Heart left ventricle (tissue), 13 donors: ENCODE measurements around the gene EXOSC10.

Experiments
- POLR2A ChIP-seq, 2 donors: fragments of 450-650 bp; IDR thresholded peaks; one replicate each; pipeline ENCODE4 v1.6.1; 2017; ENCODE audit warnings: antibody characterized with exemption in 2 of 2, mild to moderate bottlenecking in 2 of 2, moderate library complexity in 2 of 2
- TF ChIP-seq, protein P1 (sequence below), 12 donors: fragments of 200-600 bp; sonication (generic) in 4 of 12; IDR thresholded peaks; one replicate each; pipeline versions ENCODE4 v1.5.0 to v1.8.0; 2018 to 2022; ENCODE audit warnings: antibody characterized with exemption in 12 of 12, mild to moderate bottlenecking in 5 of 12
- donor health status: ischemic (EF 13 %, LVEDD 7.1; RV severe dilation, severe dysfunction).
- donor health status: DM: no; HTN: yes; CAD: no.
- donor health status: DM: no; HTN: no; CAD: no.
- donor health status: ischemic (EF 25% LVEDD 6.9; RV normal size, moderate dysfunction).
- donor health status: ischemic (EF 25% LVEDD 5.7; RV mildly dilated, moderate dysfunction).
- donor health status: ischemic (EF 35%, LVEDD 5.7; RV mildly dilated, moderate dysfunction).
- donor health status: nonischemic (EF 11% LVEDD 7.7; RV severe dilation, severe dysfunction).
- donor health status: DM: yes; HTN: yes; CAD: no.
- donor health status: PGD.
- donor health status: ischemic (EF 29% LVEDD 5.4; RV normal size, mild dysfunction).
- donor health status: nonischemic (EF 23%, LVEDD 6.1; RV moderate dilation, normal function).

DNA sequence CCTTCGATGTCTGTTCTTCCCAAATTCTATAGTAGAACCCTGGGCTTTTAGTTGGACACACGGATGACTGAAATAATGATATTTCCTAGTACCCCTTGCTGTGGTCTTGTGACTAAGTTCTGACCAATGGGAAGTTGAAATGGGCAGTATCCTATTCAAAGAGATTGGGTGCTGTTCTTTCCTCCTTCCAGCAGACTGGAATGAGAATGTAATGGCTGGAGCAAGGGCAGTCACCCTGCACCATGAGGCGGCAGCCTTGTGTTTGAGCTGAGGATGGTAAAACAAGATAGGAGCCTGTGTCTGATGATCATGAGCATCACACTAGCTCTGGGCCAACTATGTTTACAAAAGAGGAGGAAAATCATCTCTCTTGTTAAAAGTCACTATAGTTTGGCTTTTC is 34.7 kb downstream of the EXOSC10 start:
- TF ChIP-seq, protein P1, sequence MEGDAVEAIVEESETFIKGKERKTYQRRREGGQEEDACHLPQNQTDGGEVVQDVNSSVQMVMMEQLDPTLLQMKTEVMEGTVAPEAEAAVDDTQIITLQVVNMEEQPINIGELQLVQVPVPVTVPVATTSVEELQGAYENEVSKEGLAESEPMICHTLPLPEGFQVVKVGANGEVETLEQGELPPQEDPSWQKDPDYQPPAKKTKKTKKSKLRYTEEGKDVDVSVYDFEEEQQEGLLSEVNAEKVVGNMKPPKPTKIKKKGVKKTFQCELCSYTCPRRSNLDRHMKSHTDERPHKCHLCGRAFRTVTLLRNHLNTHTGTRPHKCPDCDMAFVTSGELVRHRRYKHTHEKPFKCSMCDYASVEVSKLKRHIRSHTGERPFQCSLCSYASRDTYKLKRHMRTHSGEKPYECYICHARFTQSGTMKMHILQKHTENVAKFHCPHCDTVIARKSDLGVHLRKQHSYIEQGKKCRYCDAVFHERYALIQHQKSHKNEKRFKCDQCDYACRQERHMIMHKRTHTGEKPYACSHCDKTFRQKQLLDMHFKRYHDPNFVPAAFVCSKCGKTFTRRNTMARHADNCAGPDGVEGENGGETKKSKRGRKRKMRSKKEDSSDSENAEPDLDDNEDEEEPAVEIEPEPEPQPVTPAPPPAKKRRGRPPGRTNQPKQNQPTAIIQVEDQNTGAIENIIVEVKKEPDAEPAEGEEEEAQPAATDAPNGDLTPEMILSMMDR (IDR thresholded peaks at IDR 0.05), result no peak
- no peak for TF ChIP-seq POLR2A (IDR thresholded peaks at IDR 0.05)
